ENCODE data around the gene SVOPL.
"Not testable (repeated sequence)": the region's sequence is repeated elsewhere in the genome, so short reads cannot be mapped to it uniquely, and the experiment has no call there.

SVOPL gene

GRCh38 chr7:138701537-138701923 is 368 bp upstream of the SVOPL start:
- TF ChIP-seq CTCF (IDR thresholded peaks at IDR 0.05; ENCODE audit: extremely low read depth, missing control alignments): no peak
- DNase-seq (ENCODE audit: low spot score): no peak

GRCh38 chr7:138699661-138700060 is 1.5 kb downstream of the SVOPL start:
- no peak for TF ChIP-seq CTCF (IDR thresholded peaks at IDR 0.05; ENCODE audit: extremely low read depth, missing control alignments)

GRCh38 chr7:138698281-138698680 is 2.9 kb downstream of the SVOPL start:
- no peak for DNase-seq (ENCODE audit: low spot score)
- TF ChIP-seq CTCF (IDR thresholded peaks at IDR 0.05; ENCODE audit: extremely low read depth, missing control alignments): no peak

More at GRCh38 chr7:138699661-138700060, 1.5 kb downstream of the SVOPL start:
- DNase-seq (ENCODE audit: low spot score): no peak

GRCh38 chr7:138697535-138698182 is 3.5 kb downstream of the SVOPL start:
- no peak for DNase-seq (ENCODE audit: low spot score)
- TF ChIP-seq CTCF (IDR thresholded peaks at IDR 0.05; ENCODE audit: extremely low read depth, missing control alignments): no peak

- not testable (repeated sequence) for DNase-seq (ENCODE audit: low spot score)
These were observed 5.4 kb downstream of the SVOPL start for GRCh38 chr7:138695776-138696175.

- DNase-seq (ENCODE audit: low spot score): no peak
- no peak for TF ChIP-seq CTCF (IDR thresholded peaks at IDR 0.05; ENCODE audit: extremely low read depth, missing control alignments)
These were observed 6.1 kb downstream of the SVOPL start for GRCh38 chr7:138695106-138695505.

GRCh38 chr7:138691178-138691577 is 10.0 kb downstream of the SVOPL start:
- DNase-seq (ENCODE audit: low spot score): no peak

More at GRCh38 chr7:138691178-138691577, 10.0 kb downstream of the SVOPL start:
- no peak for TF ChIP-seq CTCF (IDR thresholded peaks at IDR 0.05; ENCODE audit: extremely low read depth, missing control alignments)

Data from GM20000 (cell line).